Measurements from ENCODE around the gene KRT76. TPM values are rescaled to one million over a fixed set of nuclear protein-coding genes. Genes with fewer than 3 reads are reported as not detected.

Gene KRT76
- total and polyA plus RNA-seq, 2 donors (not counting 1 experiment from before 2014, with no cell fraction given) = not detected

GRCh38 chr12:52722680-52723079, 54.5 kb downstream of the KRT76 start:
- no peaks in the 10 kb centered on the region for H3K4me1 Mint-ChIP-seq
- no peak overlapping the region for H3K4me3 ChIP-seq (ENCODE audit: control extremely low read depth in 1 of 5, extremely low read depth in 1 of 5, insufficient read depth in 1 of 5, low read depth in 2 of 5, low read length in 4 of 5)
- no peak overlapping the region for H3K4me2 ChIP-seq (replicated peaks; ENCODE audit: low read depth, low read length, poor library complexity, severe bottlenecking)
- ATAC-seq (ENCODE audit: low read depth) (no peak), DNase-seq (no peak)
- peaks cover 14% of the 10 kb centered on the region for H3K27me3 Mint-ChIP-seq
- H3K9ac ChIP-seq (ENCODE audit: low read length) = no peak overlapping the region
- TF ChIP-seq CTCF (IDR thresholded peaks at IDR 0.05) = no peak
- no peak for TF ChIP-seq EZH2 (IDR thresholded peaks at IDR 0.05; ENCODE audit: borderline replicate concordance, insufficient read depth, low read depth, low read length, poor library complexity, severe bottlenecking)
- H3K36me3 ChIP-seq (replicated peaks in 1 of 2; ENCODE audit: control extremely low read depth in 1 of 2, control insufficient read depth in 1 of 2, extremely low read depth in 1 of 2, insufficient read depth in 2 of 2, low read length in 1 of 2) = no peaks in the 10 kb centered on the region
- CTCF ChIA-PET = no interaction called here
- no peak overlapping the region for H3K27ac ChIP-seq (ENCODE audit: low read length in 2 of 2)
- H3K4me1 ChIP-seq (ENCODE audit: control insufficient read depth in 2 of 2, insufficient read depth in 2 of 2, low read length in 2 of 2) = no peaks in the 10 kb centered on the region
- no peaks in the 10 kb centered on the region for H3K79me2 ChIP-seq (ENCODE audit: control insufficient read depth, insufficient read depth, low read length)
- WGBS (ENCODE audit: insufficient coverage) = 100% methylated on average over 1 of the region's 2 CpGs
- no peaks in the 10 kb centered on the region for H3K9me3 Mint-ChIP-seq (ENCODE audit: insufficient read depth)
- no peak overlapping the region for H2AFZ ChIP-seq (ENCODE audit: insufficient read depth, low read depth, low read length, poor library complexity, severe bottlenecking)
- H3K27ac Mint-ChIP-seq = no peak overlapping the region
- H4K20me1 ChIP-seq (ENCODE audit: control insufficient read depth, insufficient read depth, low read length, poor library complexity, severe bottlenecking) = no peaks in the 10 kb centered on the region
- H3K27me3 ChIP-seq (replicated peaks in 1 of 4; ENCODE audit: control extremely low read depth in 1 of 4, control insufficient read depth in 3 of 4, insufficient read depth in 4 of 4, low read length in 3 of 4) = peaks cover 0 to 4% (median 0%) of the 10 kb centered on the region in 4 experiments
- no peak overlapping the region for H3K4me3 Mint-ChIP-seq
- POLR2A ChIA-PET = no interaction called here
- no peaks in the 10 kb centered on the region for H3K9me3 ChIP-seq (ENCODE audit: control extremely low read depth in 1 of 3, control insufficient read depth in 2 of 3, insufficient read depth in 1 of 3, low read length in 2 of 3)
- intact Hi-C loops (cut with micrococcal nuclease) = no loop called here

GRCh38 chr12:52721838-52722470, 55.2 kb downstream of the KRT76 start:
- Histone ChIP-seq H3K4me3 (ENCODE audit: control extremely low read depth in 1 of 5, extremely low read depth in 1 of 5, insufficient read depth in 1 of 5, low read depth in 2 of 5, low read length in 4 of 5) (no peak overlapping the region), H3K27me3 (replicated peaks in 1 of 4; ENCODE audit: control extremely low read depth in 1 of 4, control insufficient read depth in 3 of 4, insufficient read depth in 4 of 4, low read length in 3 of 4) (peaks cover 0 to 4% (median under 1%) of the 10 kb centered on the region in 4 experiments), H3K9me3 (ENCODE audit: control extremely low read depth in 1 of 3, control insufficient read depth in 2 of 3, insufficient read depth in 1 of 3, low read length in 2 of 3) (no peaks in the 10 kb centered on the region), H4K20me1 (ENCODE audit: control insufficient read depth, insufficient read depth, low read length, poor library complexity, severe bottlenecking) (no peaks in the 10 kb centered on the region), H3K27ac (ENCODE audit: low read length in 2 of 2) (no peak overlapping the region), H3K4me2 (replicated peaks; ENCODE audit: low read depth, low read length, poor library complexity, severe bottlenecking) (no peak overlapping the region), H3K79me2 (ENCODE audit: control insufficient read depth, insufficient read depth, low read length) (no peaks in the 10 kb centered on the region), H3K36me3 (replicated peaks in 1 of 2; ENCODE audit: control extremely low read depth in 1 of 2, control insufficient read depth in 1 of 2, extremely low read depth in 1 of 2, insufficient read depth in 2 of 2, low read length in 1 of 2) (no peaks in the 10 kb centered on the region), H2AFZ (ENCODE audit: insufficient read depth, low read depth, low read length, poor library complexity, severe bottlenecking) (no peak overlapping the region), H3K4me1 (ENCODE audit: control insufficient read depth in 2 of 2, insufficient read depth in 2 of 2, low read length in 2 of 2) (no peaks in the 10 kb centered on the region), H3K9ac (ENCODE audit: low read length) (no peak overlapping the region)
- TF ChIP-seq EZH2 (IDR thresholded peaks at IDR 0.05; ENCODE audit: borderline replicate concordance, insufficient read depth, low read depth, low read length, poor library complexity, severe bottlenecking) (no peak), CTCF (IDR thresholded peaks at IDR 0.05) (no peak)
- Mint-ChIP-seq H3K4me3 (no peak overlapping the region), H3K27me3 (peaks cover 15% of the 10 kb centered on the region), H3K9me3 (ENCODE audit: insufficient read depth) (no peaks in the 10 kb centered on the region), H3K4me1 (no peaks in the 10 kb centered on the region), H3K27ac (no peak overlapping the region)
- ChIA-PET CTCF (no interaction called here), POLR2A (no interaction called here)
- intact Hi-C loops (cut with micrococcal nuclease) = no loop called here
- WGBS (ENCODE audit: insufficient coverage) = 31% methylated on average over 3 of the region's 3 CpGs
- DNase-seq (no peak), ATAC-seq (ENCODE audit: low read depth) (no peak)
